ENCODE results near the gene MYH7. TPM values are rescaled to one million over a fixed set of nuclear protein-coding genes. Genes with fewer than 3 reads are reported as not detected.

The MYH7 gene
- total and polyA plus RNA-seq, 9 donors, result 0.92 to 1.1 (median 0.95) TPM; not detected in 5

- 73 to 77% (median 77%) methylated on average over 4 of the region's 4 CpGs for WGBS, 3 donors
- no peaks in the 10 kb centered on the region for H3K27me3 ChIP-seq
- no peak for TF ChIP-seq CTCF (IDR thresholded peaks at IDR 0.05)
- TF ChIP-seq EP300 (IDR thresholded peaks at IDR 0.05), result no peak
- no peak for TF ChIP-seq POLR2A (IDR thresholded peaks at IDR 0.05)
- intact Hi-C loops (cut with DNase I), result loop anchor here in 2 of 4 donors (5.0 kb wide), 2 partner anchors 54 to 114 kb away; no protein-coding TSS in a partner anchor
- H3K27ac ChIP-seq, result no peak overlapping the region
- H3K4me3 ChIP-seq, result no peak overlapping the region
- no peaks in the 10 kb centered on the region for H3K4me1 ChIP-seq (ENCODE audit: insufficient read depth)
- H3K36me3 ChIP-seq, result no peaks in the 10 kb centered on the region
- no peaks in the 10 kb centered on the region for H3K9me3 ChIP-seq
- no peak for DNase-seq
Measured at GRCh38 chr14:23380976-23381375, 54.5 kb downstream of the MYH7 start.

GRCh38 chr14:23380197-23380914, 55.1 kb downstream of the MYH7 start:
- no peak overlapping the region for H3K27ac ChIP-seq
- no peaks in the 10 kb centered on the region for H3K27me3 ChIP-seq
- TF ChIP-seq CTCF (IDR thresholded peaks at IDR 0.05), result no peak
- no peak for TF ChIP-seq POLR2A (IDR thresholded peaks at IDR 0.05)
- no peak for TF ChIP-seq EP300 (IDR thresholded peaks at IDR 0.05)
- no peaks in the 10 kb centered on the region for H3K9me3 ChIP-seq
- H3K4me1 ChIP-seq (ENCODE audit: insufficient read depth), result no peaks in the 10 kb centered on the region
- no peaks in the 10 kb centered on the region for H3K36me3 ChIP-seq
- 37 to 54% (median 47%) methylated on average over 16 of the region's 16 CpGs for WGBS, 3 donors
- intact Hi-C loops (cut with DNase I), result loop anchor here in 2 of 4 donors (5.0 kb wide), 2 partner anchors 53 to 113 kb away; no protein-coding TSS in a partner anchor
- H3K4me3 ChIP-seq, result no peak overlapping the region
- no peak for DNase-seq

- DNase-seq, result peak; percentile 28 to 66 (median 58)
Measured at GRCh38 chr14:23379366-23380196, 55.9 kb downstream of the MYH7 start.

More at GRCh38 chr14:23379366-23380196, 55.9 kb downstream of the MYH7 start:
- Histone ChIP-seq H3K27me3 (no peaks in the 10 kb centered on the region), H3K9me3 (no peaks in the 10 kb centered on the region), H3K4me3 (no peak overlapping the region), H3K36me3 (no peaks in the 10 kb centered on the region), H3K27ac (no peak overlapping the region), H3K4me1 (ENCODE audit: insufficient read depth) (no peaks in the 10 kb centered on the region)
- TF ChIP-seq EP300 (IDR thresholded peaks at IDR 0.05), result no peak
- no peak for TF ChIP-seq POLR2A (IDR thresholded peaks at IDR 0.05)
- TF ChIP-seq CTCF (IDR thresholded peaks at IDR 0.05), result peak; percentile 59 to 76 (median 63)
- intact Hi-C loops (cut with DNase I), result loop anchor here (5.0 to 10.0 kb wide), 4 partner anchors 52 to 115 kb away; no protein-coding TSS in a partner anchor
- WGBS, 3 donors, result 34 to 42% (median 38%) methylated on average over 12 of the region's 12 CpGs

All from ovary (tissue), 9 donors.